ENCODE measurements around the gene MYO3B.

Gene MYO3B

GRCh38 chr2:170310876-170311502 lies 133.0 kb downstream of the MYO3B start:
- H3K9me3 ChIP-seq: no peaks in the 10 kb centered on the region
- no peaks in the 10 kb centered on the region for H3K36me3 ChIP-seq
- no peak overlapping the region for H3K4me3 ChIP-seq (ENCODE audit: low read depth, low read length)
- TF ChIP-seq CTCF (IDR thresholded peaks at IDR 0.05; ENCODE audit: low read depth, low read length): no peak
- no peaks in the 10 kb centered on the region for H3K27me3 ChIP-seq
- no peak for DNase-seq
- H3K4me1 ChIP-seq: peaks cover 4% of the 10 kb centered on the region; the same call in 1 of the 2 replicates

GRCh38 chr2:170313347-170313991 lies 135.5 kb downstream of the MYO3B start:
- no peak for TF ChIP-seq CTCF (IDR thresholded peaks at IDR 0.05; ENCODE audit: low read depth, low read length)
- no peaks in the 10 kb centered on the region for H3K36me3 ChIP-seq
- no peaks in the 10 kb centered on the region for H3K9me3 ChIP-seq
- DNase-seq: peak; percentile 15
- H3K27me3 ChIP-seq: no peaks in the 10 kb centered on the region
- H3K4me3 ChIP-seq (ENCODE audit: low read depth, low read length): no peak overlapping the region
- H3K4me1 ChIP-seq: peaks cover 4% of the 10 kb centered on the region; the same call in 1 of the 2 replicates

GRCh38 chr2:170313992-170314348 lies 136.0 kb downstream of the MYO3B start:
- no peak for TF ChIP-seq CTCF (IDR thresholded peaks at IDR 0.05; ENCODE audit: low read depth, low read length)
- Histone ChIP-seq H3K4me1 (peaks cover 4% of the 10 kb centered on the region; the same call in 1 of the 2 replicates), H3K4me3 (ENCODE audit: low read depth, low read length) (no peak overlapping the region), H3K27me3 (no peaks in the 10 kb centered on the region), H3K36me3 (no peaks in the 10 kb centered on the region), H3K9me3 (no peaks in the 10 kb centered on the region)
- DNase-seq: no peak

GRCh38 chr2:170314744-170315447 lies 136.9 kb downstream of the MYO3B start:
- no peak for DNase-seq
- Histone ChIP-seq H3K4me1 (peaks cover 4% of the 10 kb centered on the region; the same call in 1 of the 2 replicates), H3K27me3 (no peaks in the 10 kb centered on the region), H3K36me3 (no peaks in the 10 kb centered on the region), H3K4me3 (ENCODE audit: low read depth, low read length) (no peak overlapping the region), H3K9me3 (no peaks in the 10 kb centered on the region)
- no peak for TF ChIP-seq CTCF (IDR thresholded peaks at IDR 0.05; ENCODE audit: low read depth, low read length)

GRCh38 chr2:170320948-170321347 lies 143.0 kb downstream of the MYO3B start:
- TF ChIP-seq CTCF (IDR thresholded peaks at IDR 0.05; ENCODE audit: low read depth, low read length): no peak
- no peak overlapping the region for H3K4me3 ChIP-seq (ENCODE audit: low read depth, low read length)
- H3K9me3 ChIP-seq: no peaks in the 10 kb centered on the region
- DNase-seq: no peak
- H3K36me3 ChIP-seq: no peaks in the 10 kb centered on the region
- H3K4me1 ChIP-seq: no peaks in the 10 kb centered on the region
- no peaks in the 10 kb centered on the region for H3K27me3 ChIP-seq

GRCh38 chr2:170321526-170321925 lies 143.6 kb downstream of the MYO3B start:
- no peak for TF ChIP-seq CTCF (IDR thresholded peaks at IDR 0.05; ENCODE audit: low read depth, low read length)
- Histone ChIP-seq H3K4me3 (ENCODE audit: low read depth, low read length) (no peak overlapping the region), H3K9me3 (no peaks in the 10 kb centered on the region), H3K4me1 (no peaks in the 10 kb centered on the region), H3K27me3 (no peaks in the 10 kb centered on the region), H3K36me3 (no peaks in the 10 kb centered on the region)
- DNase-seq: no peak
